Measurements from ENCODE around the gene PCDHGA4. TPM values are rescaled to one million over a fixed set of nuclear protein-coding genes. Genes with fewer than 3 reads are reported as not detected.

The PCDHGA4 gene
- total and polyA plus RNA-seq, 2 of the 8 experiments (the other 6 are each of a cell fraction or from before 2014, with no cell fraction given) = 1.4 to 1.9 TPM

DNA sequence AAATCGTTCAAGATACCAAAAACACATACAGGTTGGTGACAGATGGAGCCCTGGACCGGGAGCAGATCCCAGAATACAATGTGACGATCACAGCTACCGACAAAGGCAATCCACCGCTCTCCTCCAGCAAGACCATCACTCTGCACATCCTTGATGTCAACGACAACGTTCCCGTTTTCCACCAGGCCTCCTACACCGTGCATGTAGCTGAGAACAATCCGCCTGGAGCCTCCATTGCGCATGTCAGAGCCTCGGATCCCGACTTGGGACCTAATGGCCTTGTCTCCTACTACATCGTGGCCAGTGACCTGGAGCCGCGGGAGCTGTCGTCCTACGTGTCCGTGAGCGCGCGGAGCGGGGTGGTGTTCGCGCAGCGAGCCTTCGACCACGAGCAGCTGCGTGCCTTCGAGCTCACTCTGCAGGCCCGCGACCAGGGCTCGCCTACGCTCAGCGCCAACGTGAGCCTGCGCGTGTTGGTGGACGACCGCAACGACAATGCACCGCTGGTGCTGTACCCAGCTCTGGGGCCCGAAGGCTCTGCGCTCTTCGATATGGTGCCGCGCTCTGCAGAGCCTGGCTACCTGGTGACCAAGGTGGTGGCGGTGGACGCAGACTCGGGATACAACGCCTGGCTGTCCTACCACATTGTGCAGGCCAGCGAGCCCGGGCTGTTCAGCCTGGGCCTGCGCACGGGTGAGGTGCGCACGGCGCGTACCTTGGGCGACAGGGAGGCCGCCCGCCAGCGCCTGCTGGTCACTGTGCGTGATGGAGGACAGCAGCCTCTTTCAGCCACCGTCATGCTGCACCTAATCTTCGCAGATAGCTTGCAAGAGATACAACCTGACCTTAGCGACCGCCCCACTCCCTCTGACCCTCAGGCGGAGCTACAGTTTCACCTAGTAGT, 17.0 kb downstream of the PCDHGA4 start:
- Histone ChIP-seq H2BK20ac (ENCODE audit: low read length) (no peak overlapping the region), H4K91ac (replicated peaks; ENCODE audit: insufficient read length, low read length) (no peak overlapping the region), H3K56ac (replicated peaks; ENCODE audit: insufficient read length, low read depth, low read length) (no peak overlapping the region), H4K5ac (ENCODE audit: insufficient read length, low read depth, low read length) (no peak overlapping the region), H4K8ac (ENCODE audit: extremely low read depth, insufficient read depth, low read length) (no peak overlapping the region), H3K14ac (ENCODE audit: insufficient read length) (no peak overlapping the region), H3K79me1 (ENCODE audit: low read depth, low read length) (no peaks in the 10 kb centered on the region), H2AFZ (ENCODE audit: low read length) (no peak overlapping the region), H3K9me3 (ENCODE audit: insufficient read depth in 2 of 2, low read depth in 1 of 2, low read length in 1 of 2) (peaks cover 36 to 54% of the 10 kb centered on the region in 2 experiments; a peak in 3 of 4 replicates), H2BK12ac (ENCODE audit: low read depth, low read length) (no peak overlapping the region), H3K9ac (replicated peaks in 1 of 4; ENCODE audit: extremely low read depth in 1 of 4, low read depth in 3 of 4, low read length in 3 of 4) (no peak overlapping the region), H2BK5ac (ENCODE audit: low read depth, low read length) (no peak overlapping the region), H3K36me3 (ENCODE audit: control insufficient read depth in 2 of 4, insufficient read depth in 4 of 4, low read length in 3 of 4) (peaks cover 0 to 3% (median 0%) of the 10 kb centered on the region in 4 experiments; a peak in 2 of 8 replicates), H3K79me2 (ENCODE audit: control insufficient read depth in 1 of 2, insufficient read depth in 2 of 2, low read length in 2 of 2) (no peaks in the 10 kb centered on the region), H3K4me2 (ENCODE audit: insufficient read depth in 1 of 2, low read depth in 2 of 2, low read length in 2 of 2) (no peak overlapping the region), H3K27ac (ENCODE audit: low read depth, low read length) (no peak overlapping the region), H3K4ac (replicated peaks; ENCODE audit: insufficient read length, low read depth, low read length) (no peak overlapping the region), H2BK15ac (ENCODE audit: low read length) (no peak overlapping the region), H4K20me1 (replicated peaks in 1 of 2; ENCODE audit: control insufficient read depth in 1 of 2, insufficient read depth in 2 of 2, low read length in 2 of 2) (no peaks in the 10 kb centered on the region), H3K4me3 (ENCODE audit: extremely low read depth in 1 of 4, insufficient read depth in 2 of 4, low read depth in 3 of 4, low read length in 4 of 4) (no peak overlapping the region), H2BK120ac (replicated peaks; ENCODE audit: low read depth, low read length) (no peak overlapping the region), H2AK5ac (ENCODE audit: low read depth, low read length) (no peak overlapping the region), H3K4me1 (replicated peaks in 1 of 4; ENCODE audit: control insufficient read depth in 3 of 4, insufficient read depth in 4 of 4, low read length in 3 of 4) (no peaks in the 10 kb centered on the region), H3K23ac (ENCODE audit: insufficient read length) (no peak overlapping the region), H3K23me2 (ENCODE audit: low read depth, low read length) (no peaks in the 10 kb centered on the region), H3K27me3 (replicated peaks in 1 of 4; ENCODE audit: control insufficient read depth in 3 of 4, extremely low read depth in 1 of 4, insufficient read depth in 3 of 4, low read length in 3 of 4) (no peaks in the 10 kb centered on the region), H3K18ac (ENCODE audit: extremely low read depth, low read length) (no peak overlapping the region)
- WGBS, 2 experiments (ENCODE audit: extremely low coverage in 1 of 2, insufficient coverage in 1 of 2, insufficient read length in 1 of 2, insufficient replicate concordance in 2 of 2, low coverage in 1 of 2, low lambda C conversion rate in 2 of 2, missing lambda C conversion rate in 1 of 2) = 95% methylated on average over 55 of the region's 69 CpGs; no CpG with 5 or more reads in 1 of the 2 experiments
- FAIRE-seq (no peak), DNase-seq (ENCODE audit: low read depth in 1 of 2, low spot score in 2 of 2) (no peak)
- TF ChIP-seq SAP30 (IDR thresholded peaks at IDR 0.05; ENCODE audit: insufficient read depth, insufficient replicate concordance, low read length) = no peak
- ChIA-PET CTCF (ENCODE audit: partially characterized antibody) (interaction anchor here (0.7 to 3.7 kb wide), 21 partner anchors 9 to 256 kb away, joined by 3 to 27 read pairs (median 5); partner anchors contain the start of genes PCDHB10, PCDHB11, PCDHB9 and PCDHGA10), POLR2A (ENCODE audit: partially characterized antibody) (no interaction called here)

Measured in H1 (cell line).